HL-60 (cell line): Measurements from ENCODE around the gene UVSSA.

Experiments used
- DNase-seq, 2 experiments: peaks; one replicate each; pipeline ENCODE4 v3.0.0-alpha.2; 2010 to 2020; ENCODE audit warnings: low read depth in 1 of 2, low spot score in 1 of 2
- H3K27ac ChIP-seq: fragments of 250-450 bp; sonication (Bioruptor Pico); replicated peaks from 2 replicates; pipeline ENCODE4 v1.5.1; 2020; ENCODE audit warnings: mild to moderate bottlenecking, moderate library complexity
- H3K27me3 ChIP-seq: fragments of 250-450 bp; sonication (Bioruptor Pico); 2 replicates; pipeline ENCODE4 v1.5.1; 2021; ENCODE audit warnings: mild to moderate bottlenecking, moderate library complexity; ENCODE audit not compliant: insufficient read depth, poor library complexity, severe bottlenecking
- H3K4me3 ChIP-seq: replicated peaks from 2 replicates; pipeline ENCODE4 v1.5.1; 2011; ENCODE audit warnings: mild to moderate bottlenecking, control low read depth, low read length; ENCODE audit not compliant: insufficient read depth
- GABPA ChIP-seq: IDR thresholded peaks from 2 replicates; pipeline ENCODE4 v1.6.1; 2012; ENCODE audit warnings: low read depth
- POLR2AphosphoS5 ChIP-seq: IDR thresholded peaks from 2 replicates; pipeline ENCODE4 v1.6.1; 2012; ENCODE audit warnings: low read depth
- SPI1 ChIP-seq: IDR thresholded peaks from 2 replicates; pipeline ENCODE4 v1.6.1; 2012; ENCODE audit warnings: low read depth, mild to moderate bottlenecking, borderline replicate concordance
- TF ChIP-seq, protein P1 (sequence below): IDR thresholded peaks from one replicate; pipeline ENCODE4 v1.5.1; 2011; ENCODE audit warnings: low read length, control low read depth, inconsistent platforms; ENCODE audit not compliant: insufficient read depth
- TF ChIP-seq, protein P2 (sequence below): IDR thresholded peaks from 2 replicates; pipeline ENCODE4 v1.6.1; 2012; ENCODE audit warnings: low read depth; ENCODE audit not compliant: insufficient replicate concordance

UVSSA gene

DNA sequence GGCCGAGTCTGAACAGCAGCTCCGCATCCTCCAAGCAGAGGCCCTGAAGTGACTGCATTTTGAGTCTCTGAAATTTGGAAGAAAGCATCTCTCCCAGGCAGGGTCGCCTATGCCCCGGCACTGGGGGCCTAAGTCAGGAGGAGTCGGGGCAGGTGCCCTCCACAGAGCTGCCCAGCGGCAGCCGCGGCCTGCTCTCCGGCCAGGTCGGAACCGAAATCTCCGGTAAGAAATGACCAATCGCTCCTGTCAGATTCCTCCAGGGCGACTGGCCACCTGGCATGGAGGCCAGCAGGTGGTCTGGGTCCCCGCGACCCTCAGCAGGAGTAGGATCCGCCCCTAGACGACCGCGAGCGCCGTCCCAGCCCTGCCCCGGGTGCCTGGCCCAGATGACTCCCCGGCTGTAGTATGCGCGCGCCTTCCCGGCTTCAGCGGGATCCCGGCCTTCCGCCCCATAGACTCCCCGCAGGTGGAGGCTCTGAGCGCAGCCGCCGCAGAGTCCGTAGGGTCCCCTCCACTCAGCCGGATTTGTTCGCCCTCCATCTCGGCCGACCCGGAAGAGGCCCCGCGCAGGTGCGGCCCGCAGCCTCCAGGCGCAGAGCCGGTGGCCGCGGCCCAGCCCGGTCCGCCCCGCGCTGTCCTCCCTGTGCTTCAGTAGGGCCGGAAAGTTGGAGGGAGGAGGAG lies 57.7 kb downstream of the UVSSA start:
- Histone ChIP-seq H3K4me3 (no peak overlapping the region), H3K27me3 (peaks cover 26% of the 10 kb centered on the region), H3K27ac (no peak overlapping the region)
- no peak for TF ChIP-seq GABPA
- TF ChIP-seq, protein P1, sequence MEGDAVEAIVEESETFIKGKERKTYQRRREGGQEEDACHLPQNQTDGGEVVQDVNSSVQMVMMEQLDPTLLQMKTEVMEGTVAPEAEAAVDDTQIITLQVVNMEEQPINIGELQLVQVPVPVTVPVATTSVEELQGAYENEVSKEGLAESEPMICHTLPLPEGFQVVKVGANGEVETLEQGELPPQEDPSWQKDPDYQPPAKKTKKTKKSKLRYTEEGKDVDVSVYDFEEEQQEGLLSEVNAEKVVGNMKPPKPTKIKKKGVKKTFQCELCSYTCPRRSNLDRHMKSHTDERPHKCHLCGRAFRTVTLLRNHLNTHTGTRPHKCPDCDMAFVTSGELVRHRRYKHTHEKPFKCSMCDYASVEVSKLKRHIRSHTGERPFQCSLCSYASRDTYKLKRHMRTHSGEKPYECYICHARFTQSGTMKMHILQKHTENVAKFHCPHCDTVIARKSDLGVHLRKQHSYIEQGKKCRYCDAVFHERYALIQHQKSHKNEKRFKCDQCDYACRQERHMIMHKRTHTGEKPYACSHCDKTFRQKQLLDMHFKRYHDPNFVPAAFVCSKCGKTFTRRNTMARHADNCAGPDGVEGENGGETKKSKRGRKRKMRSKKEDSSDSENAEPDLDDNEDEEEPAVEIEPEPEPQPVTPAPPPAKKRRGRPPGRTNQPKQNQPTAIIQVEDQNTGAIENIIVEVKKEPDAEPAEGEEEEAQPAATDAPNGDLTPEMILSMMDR: no peak
- TF ChIP-seq SPI1: no peak
- TF ChIP-seq, protein P2, sequence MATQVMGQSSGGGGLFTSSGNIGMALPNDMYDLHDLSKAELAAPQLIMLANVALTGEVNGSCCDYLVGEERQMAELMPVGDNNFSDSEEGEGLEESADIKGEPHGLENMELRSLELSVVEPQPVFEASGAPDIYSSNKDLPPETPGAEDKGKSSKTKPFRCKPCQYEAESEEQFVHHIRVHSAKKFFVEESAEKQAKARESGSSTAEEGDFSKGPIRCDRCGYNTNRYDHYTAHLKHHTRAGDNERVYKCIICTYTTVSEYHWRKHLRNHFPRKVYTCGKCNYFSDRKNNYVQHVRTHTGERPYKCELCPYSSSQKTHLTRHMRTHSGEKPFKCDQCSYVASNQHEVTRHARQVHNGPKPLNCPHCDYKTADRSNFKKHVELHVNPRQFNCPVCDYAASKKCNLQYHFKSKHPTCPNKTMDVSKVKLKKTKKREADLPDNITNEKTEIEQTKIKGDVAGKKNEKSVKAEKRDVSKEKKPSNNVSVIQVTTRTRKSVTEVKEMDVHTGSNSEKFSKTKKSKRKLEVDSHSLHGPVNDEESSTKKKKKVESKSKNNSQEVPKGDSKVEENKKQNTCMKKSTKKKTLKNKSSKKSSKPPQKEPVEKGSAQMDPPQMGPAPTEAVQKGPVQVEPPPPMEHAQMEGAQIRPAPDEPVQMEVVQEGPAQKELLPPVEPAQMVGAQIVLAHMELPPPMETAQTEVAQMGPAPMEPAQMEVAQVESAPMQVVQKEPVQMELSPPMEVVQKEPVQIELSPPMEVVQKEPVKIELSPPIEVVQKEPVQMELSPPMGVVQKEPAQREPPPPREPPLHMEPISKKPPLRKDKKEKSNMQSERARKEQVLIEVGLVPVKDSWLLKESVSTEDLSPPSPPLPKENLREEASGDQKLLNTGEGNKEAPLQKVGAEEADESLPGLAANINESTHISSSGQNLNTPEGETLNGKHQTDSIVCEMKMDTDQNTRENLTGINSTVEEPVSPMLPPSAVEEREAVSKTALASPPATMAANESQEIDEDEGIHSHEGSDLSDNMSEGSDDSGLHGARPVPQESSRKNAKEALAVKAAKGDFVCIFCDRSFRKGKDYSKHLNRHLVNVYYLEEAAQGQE: no peak
- no peak for TF ChIP-seq POLR2AphosphoS5
- DNase-seq: no peak

DNA sequence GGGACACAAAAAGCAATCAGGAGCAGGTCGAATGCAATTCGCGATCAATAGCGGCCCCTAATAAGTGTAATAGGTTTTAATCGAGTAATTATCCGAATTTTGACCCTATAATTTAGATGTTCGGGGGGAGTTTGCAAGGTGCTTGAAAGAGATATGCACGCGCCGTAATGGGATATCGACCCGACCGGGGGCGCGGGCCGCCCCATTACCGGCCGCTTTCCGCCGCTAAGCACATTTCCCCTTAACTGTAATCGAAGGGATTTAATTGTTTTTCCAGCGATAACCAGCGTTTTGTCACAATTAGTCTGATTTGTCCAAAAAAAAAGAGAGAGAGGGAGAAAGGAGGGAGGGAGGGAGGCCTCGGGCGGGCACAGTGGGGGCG lies 58.2 kb downstream of the UVSSA start:
- no peak for TF ChIP-seq SPI1
- Histone ChIP-seq H3K4me3 (no peak overlapping the region), H3K27ac (no peak overlapping the region), H3K27me3 (peaks cover 26% of the 10 kb centered on the region)
- DNase-seq: no peak

DNA sequence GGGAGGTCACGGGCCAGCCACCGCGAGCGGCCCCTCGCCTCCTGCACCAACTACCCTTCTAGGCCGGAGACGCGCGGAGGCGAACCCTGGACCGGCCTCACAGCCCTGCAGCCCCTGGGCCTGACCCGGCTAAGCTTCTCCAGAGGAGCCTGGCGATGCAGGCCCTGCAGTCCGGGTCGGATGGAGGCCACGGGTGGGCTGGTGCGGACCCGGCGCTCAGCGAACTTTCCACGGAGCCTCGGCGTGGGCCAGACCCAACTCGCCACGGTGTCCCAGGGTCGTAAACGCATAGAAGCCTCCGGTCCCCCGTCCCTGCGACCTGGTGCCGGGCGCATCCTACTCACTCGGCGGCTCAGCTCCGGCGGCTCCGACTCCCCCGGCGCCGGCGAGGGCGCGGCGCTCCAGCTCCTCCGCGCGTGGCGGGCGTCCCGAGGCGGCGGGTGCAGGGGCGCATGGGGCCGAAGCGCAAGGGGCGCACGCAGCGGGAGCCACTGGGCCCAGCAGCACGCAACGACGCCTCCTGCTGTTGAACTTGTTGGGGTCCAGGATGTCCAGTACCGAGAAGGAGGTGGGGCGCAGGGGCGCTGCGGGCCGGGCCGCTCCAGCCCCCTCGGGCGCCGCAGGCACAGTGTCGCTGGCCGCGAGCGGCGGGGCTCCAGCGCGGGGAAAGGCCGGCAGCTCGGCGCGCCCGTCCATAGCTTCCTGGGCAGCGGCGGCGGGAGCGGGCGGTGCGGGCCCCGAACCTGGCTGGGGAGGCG lies 58.8 kb downstream of the UVSSA start:
- H3K27me3 ChIP-seq: peaks cover 26% of the 10 kb centered on the region
- H3K4me3 ChIP-seq: no peak overlapping the region
- TF ChIP-seq GABPA: no peak
- no peak for DNase-seq
- H3K27ac ChIP-seq: no peak overlapping the region

DNA sequence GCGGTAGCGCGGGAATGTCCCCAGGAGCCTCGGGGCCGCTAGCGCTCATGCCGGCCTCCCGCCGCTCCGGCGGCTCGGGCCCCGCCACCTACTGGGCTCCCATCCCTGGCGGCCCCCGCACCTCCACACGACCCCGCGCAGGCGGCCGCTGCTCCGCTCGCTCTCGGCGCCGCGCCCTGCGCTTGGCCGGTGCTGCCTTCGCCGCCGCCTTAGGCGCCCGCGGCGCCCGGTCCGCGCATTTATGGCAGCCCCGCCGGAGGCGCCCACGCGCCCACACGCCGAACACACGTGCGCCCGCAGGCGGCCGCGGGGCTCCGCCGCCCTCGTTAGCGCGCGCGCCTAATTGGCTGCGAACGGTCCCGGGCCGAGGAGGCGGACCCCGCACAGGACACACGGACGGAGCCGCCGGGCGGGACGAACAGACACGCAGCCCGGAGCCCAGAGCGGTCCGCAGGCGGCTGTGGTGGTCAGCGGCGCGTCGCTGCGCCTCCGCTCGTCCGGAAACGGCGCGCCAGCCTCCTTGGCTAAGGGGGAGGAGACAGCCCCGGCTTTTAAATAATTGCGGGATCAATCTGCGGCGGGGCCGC lies 59.5 kb downstream of the UVSSA start, which contains the start of gene NKX1-1:
NKX1-1 (minus strand) TSS at position 49 of the 587 bp plus-strand sequence; CDS start at position 49, 0 bp downstream.
- no peak for DNase-seq
- no peak within 1 kb of the TSS for H3K27ac ChIP-seq
- H3K27me3 ChIP-seq: peaks cover 26% of the 10 kb centered on the region
- H3K4me3 ChIP-seq: no peak within 1 kb of the TSS
- no peak for TF ChIP-seq GABPA
- TF ChIP-seq, protein P1: no peak
- TF ChIP-seq POLR2AphosphoS5: no peak
- TF ChIP-seq SPI1: no peak
- TF ChIP-seq, protein P2: no peak
